Stimulated activated naive CD4-positive, alpha-beta T cell (primary cell): ENCODE measurements around the gene MAN2B2.

Experiments used
- DNase-seq, 6 experiments: peaks; one replicate each; lab custom pipeline; 2025; lab: John Stamatoyannopoulos, UW

The MAN2B2 gene

DNA sequence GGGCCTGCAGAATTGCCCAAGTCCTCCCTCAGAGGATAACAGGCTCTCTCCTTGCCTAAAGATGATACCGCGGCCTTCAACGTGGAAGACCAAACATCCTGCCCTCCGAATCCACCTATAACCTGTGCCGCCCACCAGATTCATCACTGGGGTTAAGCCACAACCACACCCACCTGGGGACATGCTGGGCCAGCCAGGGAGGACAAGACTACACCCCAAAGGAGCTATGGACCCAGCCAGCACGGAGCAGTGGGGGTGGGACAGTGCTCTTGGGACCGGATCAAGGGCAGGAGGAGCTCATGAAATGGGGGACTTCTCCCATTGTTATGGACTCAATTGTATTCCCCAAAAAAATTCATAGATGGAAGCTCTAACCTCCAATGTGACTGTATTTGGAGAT, 6.8 kb upstream of the MAN2B2 start:
- DNase-seq: no peak

DNA sequence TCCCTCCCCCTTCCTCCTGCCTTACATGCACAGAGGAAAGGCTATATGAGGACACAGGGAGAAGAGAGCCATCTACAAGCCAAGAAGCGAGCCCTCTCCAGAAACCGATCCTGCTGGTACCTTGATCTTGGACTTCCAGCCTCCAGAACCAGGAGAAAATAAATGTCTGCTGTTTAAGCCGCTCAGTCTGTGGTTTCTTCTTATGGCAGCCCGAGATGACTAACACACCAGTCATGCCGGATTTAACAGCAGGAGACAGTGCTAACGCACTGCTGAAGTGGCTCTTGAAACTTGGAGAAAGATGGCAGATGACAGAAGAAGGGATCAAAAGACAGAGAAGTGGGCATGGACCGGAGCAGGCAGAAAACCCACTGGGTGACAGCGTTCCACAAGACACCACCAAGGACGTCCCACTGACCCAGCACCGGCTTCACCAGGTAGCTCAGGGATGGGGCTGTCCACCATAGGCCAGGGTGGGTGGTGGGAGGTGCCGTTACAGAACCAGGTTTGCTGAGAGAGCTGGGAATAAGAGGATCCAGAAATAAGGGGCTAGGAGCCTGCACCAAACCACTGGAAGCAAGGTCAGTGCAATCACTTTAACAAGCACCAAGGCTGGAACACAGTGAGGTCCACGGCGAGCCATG, 6.2 kb upstream of the MAN2B2 start:
- DNase-seq: no peak

DNA sequence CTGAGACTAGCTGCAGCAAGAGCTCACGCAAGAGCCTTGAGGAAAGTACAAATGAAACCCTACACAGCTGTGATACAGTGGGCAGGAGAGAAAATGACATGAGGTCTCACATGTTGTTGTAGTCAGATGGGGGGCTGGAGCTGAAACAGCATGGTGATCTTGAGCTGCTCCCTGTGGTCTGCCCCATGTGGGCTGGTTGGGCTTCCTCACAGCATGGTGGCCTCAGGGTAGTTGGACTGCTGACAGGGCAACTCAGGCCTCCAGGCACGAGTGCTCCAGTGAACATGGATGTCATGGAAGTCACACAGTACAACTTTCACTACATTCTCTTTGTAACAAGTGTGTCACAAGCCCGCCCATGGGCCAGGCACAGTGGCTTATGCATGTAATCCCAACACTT, 3.4 kb upstream of the MAN2B2 start:
- DNase-seq: no peak

DNA sequence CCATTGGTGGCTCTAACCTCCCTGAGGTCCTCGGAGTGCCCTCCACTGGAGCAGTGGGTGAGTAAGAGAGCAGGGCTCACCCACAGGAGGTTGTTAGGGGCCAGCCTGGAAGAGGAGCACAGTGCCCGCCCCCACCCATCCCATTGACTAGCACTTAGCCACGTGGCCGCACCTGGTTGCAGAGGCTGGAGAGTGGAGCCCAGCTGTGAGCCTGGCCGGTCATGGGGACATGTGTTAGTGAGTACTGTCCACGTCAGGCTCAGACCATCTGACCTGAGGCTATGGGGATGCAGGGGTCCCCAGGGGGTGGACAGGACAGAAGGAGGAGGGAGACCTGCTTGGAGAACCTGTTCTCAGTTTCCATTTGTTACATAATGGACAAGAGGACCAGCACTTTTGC, 1.4 kb upstream of the MAN2B2 start:
- DNase-seq: no peak

DNA sequence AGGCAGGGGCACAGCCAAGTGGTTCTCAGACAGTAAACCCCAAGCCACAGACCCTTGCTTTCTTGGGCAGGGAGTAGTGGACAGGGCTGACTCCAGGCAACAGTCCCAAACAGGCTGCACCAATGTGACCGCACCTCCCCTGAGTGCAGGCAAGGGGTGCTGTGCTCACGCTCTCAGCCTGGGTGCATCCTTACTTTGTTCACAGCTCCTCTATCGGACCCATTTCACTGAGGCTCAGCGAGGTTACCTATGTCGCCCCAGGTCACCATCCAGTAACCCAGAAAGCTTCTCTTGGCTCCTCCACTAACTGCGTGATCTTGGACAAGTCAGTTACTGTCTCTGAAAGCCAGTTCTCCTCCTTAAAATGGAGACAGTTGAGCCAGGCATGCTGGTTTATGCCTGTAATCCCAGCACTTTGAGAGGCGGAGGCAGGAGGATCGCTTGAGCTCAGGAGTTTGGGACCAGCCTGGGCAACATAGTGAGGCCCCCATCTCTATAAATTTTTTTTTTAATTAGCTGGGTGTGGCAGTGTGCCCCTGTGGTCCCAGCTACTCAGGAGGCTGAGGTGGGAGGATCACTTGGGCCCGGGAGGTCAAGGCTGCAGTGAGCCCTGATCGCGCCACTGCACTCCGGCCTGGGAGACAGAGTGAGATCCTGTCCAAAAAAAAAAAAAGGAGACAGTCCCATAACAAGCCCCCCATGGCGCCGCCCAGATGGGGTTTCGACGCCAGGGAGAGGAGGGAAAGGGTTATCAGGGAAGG, 823 bp upstream of the MAN2B2 start:
- no peak for DNase-seq

DNA sequence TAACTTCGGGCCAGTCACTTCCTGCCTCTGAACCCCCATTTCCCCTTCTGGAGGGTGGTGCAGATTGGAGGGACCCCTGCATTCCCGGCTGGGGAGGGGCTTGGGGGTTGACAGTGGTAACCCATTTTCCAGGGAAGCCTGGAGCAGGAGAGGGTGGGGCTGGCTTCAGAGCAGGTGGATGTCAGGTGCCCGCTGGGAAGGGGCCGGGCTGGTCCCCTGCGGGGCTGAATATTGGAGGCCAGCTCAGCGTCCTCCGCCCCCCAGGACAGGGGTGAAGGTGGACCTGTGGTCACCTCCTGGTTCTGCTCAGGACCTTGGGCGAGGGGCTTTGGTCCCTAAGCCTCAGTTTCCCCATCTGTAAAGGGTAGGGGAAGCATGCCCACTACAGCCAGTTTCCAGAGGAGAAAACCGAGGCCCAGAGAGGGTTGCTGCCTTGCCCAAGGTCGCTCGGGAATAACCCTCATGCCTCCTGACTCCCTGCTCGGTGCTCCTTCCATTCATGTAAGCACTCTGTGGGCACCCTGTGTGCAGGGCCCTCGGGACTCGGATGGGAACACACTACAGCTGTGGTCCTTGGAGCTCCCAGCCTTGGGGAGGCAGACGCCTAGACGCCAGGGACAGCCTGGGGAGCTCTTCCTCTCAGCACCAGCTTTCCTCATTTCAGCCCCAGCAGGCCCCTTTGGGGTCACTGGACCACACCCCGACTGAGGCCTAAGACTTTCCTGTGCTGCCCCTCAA, 683 bp downstream of the MAN2B2 start:
- no peak for DNase-seq

DNA sequence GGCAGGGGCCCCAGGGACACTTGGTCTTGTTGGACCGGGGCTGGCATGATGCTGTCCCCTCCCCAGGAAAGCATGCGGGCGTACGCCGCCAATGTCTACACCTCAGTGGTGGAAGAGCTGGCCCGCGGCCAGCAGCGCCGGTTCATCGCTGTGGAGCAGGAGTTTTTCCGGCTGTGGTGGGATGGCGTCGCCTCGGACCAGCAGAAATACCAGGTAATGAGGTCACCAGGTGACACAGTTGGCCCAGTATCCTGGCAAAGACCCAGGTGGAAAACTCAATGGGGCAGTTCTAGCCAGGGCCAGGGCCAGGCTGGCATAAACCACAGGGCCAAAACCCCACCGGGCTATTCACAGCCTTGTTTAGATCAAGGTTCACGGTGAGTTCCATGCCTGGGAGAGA, 1.5 kb downstream of the MAN2B2 start:
- no peak for DNase-seq

DNA sequence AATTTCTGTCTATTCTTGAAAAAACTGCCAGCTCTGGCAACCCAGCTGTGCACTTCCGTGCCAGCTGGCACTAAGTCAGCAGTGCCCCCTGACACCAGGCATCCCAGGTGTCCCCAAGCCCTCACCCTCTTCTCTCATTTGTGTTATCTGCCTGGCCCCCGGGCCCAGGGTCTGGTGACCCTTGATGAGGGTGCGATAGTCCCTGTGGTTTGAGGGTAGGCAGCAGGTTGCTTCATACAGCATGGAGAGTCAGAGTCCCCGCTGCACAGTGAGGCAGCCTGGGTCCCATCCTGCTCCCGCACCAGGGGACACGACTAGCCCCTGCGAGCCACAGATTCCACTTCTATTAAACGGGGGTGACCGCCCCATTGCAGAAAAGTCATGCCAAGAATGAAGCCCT, 1.9 kb downstream of the MAN2B2 start:
- no peak for DNase-seq

DNA sequence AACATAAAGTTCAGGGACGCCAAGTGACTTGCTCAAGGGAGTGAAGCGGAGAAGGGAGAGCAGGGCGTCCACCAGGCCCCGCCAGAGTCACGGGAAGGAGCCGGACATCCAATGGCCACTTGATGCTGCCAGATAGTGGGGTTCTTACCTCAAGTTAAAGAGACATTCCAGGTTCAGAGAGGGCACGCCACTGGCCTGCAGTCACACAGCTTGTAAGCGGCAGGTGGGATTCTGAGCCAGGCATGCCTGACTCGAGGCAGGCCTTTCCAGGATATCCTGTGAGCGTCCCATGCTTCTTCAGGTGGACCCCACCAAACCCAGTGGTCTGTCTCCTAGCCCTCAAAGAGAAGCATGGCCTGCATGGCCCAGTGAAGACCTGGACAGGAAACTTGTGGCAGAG, 2.4 kb downstream of the MAN2B2 start:
- no peak for DNase-seq

DNA sequence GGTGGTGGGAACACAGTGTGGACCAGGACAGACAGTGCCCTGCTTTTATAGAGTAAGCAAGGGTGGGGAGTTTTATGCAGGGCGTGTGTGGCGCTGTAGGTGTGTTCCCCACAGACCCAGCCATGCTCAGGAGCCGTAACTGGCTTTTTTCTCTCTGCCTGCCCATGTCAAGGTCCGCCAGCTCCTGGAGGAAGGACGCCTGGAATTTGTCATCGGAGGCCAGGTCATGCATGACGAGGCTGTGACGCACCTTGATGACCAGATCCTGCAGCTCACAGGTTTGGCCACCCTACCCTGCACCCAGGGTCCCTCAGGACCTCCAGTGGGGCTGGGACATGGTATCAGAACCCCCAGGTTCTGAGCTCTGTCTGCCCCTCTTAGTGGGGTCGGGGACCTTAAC, 3.2 kb downstream of the MAN2B2 start:
- DNase-seq: no peak

DNA sequence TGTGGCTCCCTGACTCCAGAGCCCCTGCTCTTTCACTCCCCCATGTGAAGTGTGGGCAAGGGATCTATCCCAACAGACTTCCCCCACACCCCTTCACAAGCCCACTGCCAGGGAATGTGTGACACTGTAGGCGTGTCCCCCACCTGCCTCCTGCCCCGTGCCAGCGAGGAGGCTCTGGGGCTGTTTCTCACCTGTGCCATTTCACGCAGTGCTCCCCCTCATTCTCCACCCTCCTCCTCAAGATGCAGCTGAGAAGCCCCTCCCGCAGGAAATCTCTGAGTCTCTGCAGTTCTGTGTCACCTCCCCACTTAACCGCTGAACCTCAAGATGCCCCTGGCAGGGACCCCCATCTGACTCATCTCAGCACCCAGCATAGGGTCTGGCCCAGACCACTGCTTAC, 5.4 kb downstream of the MAN2B2 start:
- no peak for DNase-seq

DNA sequence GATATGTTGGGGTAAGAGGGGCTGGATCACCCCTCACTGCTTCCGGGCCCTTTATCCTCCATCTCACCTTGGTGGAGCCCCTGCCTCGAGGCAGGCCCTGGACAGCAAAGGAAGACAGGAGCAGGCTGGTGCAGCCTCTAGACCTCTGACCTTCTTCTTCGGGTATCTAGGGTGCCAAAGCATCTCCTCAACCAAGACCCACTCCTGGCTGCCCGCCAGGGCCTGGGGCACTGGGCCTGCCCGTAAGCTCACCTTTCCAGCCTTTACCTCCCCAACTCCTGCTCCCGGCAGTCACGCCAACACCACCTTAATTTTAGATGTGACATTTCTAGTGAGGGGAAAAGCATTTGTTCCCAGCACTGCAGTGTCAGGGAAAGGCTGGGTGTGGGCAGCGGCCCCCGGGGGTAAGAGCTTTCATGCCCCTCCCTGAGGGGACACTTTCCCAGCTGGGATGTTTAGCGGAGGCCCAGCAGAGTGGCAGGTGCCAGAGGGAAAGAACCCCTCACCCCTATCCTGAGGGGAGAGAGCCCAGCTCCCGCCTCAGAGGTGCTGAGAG, 6.7 kb downstream of the MAN2B2 start:
- no peak for DNase-seq

DNA sequence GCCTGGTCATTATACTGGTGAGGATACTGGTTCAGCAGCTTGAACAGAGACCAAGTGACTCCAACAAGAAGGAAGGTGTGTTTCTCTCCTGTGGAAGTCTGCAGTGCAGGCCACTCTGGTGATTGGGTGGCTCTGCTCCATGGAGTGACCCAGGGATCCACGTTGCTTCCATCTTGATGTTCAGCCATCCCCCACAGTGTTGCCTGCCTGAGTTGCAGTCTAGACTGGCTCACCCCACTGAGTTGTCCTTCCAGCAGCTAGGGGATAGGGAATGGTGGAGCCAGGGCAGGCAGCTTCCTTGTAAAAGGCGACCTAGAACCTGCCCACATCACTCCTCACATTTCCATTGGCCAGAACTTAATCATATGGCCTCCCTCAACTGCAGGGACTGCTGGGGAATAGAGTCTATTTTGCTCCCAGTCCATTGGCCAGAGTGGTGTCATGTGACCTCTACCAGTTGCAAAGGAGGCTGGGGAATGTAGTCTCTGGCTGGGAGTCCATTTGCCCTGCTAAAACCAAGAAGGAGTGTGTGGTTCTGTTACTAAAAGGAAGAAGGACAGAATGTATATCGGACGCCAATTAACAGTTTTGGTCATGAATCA, 8.0 kb downstream of the MAN2B2 start:
- no peak for DNase-seq

DNA sequence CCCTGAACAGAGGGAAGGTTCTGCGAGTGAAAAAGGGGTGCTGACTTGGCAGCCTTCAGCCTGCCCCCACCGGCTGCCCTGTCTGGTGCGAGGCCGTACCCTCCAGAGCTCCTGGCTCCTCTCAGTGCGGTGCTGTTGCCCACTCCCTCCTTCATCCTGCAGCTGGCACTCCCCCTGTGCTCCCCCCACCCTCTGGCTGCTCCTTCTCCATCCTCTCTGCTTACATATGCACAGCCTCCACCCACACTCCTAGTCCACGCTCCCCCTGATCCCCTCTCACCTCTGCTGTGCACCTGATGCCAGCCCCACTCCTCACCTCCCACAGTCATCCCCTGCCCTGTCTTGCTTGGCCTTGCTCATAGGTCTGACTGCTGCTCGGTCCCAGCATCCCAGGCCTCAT, 9.9 kb downstream of the MAN2B2 start:
- no peak for DNase-seq

DNA sequence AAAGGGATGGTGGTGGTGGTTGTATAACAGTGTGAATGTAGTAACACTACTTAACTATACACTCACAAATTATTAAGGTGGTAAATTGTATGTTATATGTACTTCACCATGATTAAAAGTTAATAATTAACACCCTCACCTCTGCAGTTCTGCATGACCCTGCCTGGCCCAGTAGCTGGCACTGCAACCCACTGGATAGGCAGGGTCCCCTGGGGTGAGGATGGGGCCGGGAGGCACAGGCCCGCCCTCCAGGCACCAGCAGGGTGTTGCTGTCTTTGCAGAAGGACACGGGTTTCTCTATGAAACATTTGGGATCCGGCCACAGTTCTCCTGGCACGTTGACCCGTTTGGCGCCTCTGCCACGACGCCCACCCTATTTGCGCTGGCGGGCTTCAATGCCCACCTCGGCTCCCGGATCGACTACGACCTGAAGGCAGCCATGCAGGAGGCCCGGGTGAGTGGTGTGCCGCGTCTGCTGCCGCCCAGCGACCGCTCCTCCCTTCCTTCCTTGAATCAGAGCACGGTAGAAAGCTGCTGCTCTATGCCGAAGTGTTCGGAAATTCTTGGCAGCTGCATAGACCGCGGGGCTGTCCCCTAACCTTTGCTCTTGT, 11.8 kb downstream of the MAN2B2 start:
- DNase-seq: no peak

DNA sequence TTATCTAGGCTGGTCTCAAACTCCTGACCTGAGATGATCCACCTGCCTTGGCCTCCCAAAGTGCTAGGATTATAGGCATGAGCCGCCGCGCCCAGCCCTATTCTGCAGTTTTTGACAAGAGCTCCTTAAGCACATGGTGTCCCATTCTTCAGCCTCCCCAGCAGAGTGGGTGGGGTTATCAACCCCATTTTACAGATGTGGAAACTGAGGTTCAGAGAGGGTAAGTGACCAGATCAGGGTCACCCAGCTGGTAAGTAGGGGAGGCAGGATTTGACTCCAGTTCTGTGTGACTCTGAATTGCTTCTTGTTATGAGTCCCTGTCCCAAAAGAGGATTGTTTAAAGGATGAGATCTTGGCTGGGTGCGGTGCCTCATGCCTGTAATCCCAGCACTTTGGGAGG, 14.5 kb downstream of the MAN2B2 start:
- no peak for DNase-seq

DNA sequence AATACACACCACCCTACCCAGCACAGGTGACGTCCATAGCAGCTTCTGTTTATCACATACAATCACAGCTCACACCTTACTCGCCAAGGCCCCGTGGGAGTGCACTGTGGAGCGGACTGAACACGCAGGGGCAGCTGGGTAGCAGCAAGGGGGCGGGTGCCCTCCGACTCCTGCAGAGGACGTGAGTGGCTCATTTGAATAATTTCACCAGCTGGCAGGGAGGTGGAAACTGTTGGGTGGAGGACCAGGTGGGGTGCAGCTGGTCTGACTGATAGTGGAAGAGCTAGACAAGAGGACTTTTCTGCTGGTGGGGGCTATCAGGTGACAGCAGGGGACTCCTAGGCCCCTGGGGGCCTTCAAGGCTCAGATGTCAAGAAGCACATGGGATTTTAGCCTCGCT, 16.3 kb downstream of the MAN2B2 start:
- DNase-seq: no peak

DNA sequence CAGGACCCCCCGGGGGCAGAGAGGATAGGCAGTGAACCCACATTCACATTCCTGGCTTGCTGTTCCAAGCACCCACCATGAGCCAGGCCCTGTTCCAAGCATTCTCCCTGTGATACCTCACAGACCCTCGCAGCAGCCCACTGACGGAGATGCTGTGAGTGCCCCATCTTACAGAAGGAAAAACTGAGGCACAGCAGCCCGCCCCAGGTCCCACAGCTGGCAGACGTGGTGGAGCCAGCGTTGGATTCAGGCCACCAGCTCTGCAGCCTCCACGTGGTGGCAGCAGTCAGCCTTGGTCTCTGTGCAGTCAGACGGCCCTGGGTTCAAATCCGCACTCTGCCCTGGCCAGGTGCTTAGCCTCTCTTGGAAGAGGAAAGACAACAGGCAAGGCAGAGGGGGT, 16.8 kb downstream of the MAN2B2 start:
- no peak for DNase-seq

DNA sequence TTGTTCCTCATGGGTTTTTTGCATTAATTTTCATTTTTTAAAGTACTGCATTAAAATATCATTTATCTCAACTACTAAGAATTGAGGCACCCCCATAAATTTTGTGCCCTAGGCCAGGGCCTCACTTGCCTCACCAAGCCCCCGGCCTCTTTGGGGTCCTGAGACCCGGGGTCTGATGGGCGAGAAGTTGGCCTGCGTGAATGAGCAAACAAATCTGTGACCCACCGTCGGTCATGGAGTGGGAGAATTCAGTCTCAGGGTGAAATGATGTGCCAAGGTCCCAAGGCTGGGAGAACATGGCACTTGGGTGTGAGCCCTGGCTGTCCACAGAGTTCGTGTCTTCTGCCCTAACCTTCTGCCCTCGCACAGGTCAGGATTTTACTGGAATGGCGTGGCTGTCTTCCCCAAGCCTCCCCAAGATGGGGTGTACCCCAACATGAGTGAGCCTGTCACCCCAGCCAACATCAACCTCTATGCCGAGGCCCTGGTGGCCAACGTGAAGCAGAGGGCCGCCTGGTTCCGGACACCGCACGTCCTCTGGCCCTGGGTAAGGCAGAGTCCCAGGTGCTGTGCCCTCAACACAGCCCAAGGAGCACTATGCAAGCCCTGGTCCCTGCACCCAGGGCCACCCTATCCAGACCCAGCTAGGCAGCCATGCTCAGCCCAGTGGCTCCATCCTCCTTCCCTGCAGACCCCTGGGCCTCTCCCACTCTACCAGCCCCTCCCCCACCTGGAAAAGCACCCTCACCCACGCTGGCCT, 18.0 kb downstream of the MAN2B2 start:
- DNase-seq: no peak

DNA sequence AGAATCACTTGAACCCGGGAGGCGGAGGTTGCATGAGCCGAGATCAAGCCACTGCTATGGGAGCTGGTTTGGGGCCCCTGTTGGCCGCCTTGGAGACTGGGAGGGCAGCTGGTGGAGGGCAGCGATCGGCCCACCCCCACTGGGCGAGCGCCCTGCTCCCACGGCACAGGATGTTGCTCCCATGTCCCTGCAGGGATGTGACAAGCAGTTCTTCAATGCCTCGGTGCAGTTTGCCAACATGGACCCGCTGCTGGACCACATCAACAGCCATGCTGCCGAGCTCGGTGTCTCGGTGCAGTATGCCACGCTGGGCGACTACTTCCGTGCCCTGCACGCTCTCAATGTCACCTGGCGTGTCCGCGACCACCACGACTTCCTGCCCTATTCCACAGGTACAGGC, 19.4 kb downstream of the MAN2B2 start:
- DNase-seq: no peak

DNA sequence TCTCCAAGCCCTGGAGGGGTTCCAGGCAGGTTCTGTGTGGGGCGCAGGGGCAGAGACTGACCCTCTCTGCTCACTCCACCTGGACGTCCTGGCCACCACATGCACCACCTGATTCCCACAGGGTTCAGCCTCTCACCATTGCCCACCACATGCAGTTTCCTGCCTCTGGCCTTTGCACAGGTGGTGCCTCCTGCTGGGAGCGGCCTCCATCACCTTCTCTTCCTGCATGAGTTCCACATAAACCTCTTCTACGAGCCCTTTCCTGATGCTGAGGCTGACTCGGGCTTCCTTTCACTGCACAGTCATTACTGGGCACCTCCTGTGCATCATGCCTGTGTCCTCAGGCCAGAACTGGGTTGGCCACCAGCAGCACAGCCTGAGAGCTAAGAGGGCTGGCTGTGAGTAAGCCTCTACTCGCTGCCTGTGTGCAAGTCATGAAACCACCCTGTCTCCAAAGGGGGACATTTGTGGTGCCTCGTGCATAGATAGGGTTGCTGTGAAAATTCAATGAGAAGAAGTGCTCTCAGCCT, 19.9 kb downstream of the MAN2B2 start:
- no peak for DNase-seq
